ENCODE results near the gene HMGN1. TPM values are rescaled to one million over a fixed set of nuclear protein-coding genes. Genes with fewer than 3 reads are reported as not detected.
"Not testable (repeated sequence)": the region's sequence is repeated elsewhere in the genome, so short reads cannot be mapped to it uniquely, and the experiment has no call there.

Gene HMGN1
- total RNA-seq, 1 experiment from 2014 or later = 391 TPM

DNA sequence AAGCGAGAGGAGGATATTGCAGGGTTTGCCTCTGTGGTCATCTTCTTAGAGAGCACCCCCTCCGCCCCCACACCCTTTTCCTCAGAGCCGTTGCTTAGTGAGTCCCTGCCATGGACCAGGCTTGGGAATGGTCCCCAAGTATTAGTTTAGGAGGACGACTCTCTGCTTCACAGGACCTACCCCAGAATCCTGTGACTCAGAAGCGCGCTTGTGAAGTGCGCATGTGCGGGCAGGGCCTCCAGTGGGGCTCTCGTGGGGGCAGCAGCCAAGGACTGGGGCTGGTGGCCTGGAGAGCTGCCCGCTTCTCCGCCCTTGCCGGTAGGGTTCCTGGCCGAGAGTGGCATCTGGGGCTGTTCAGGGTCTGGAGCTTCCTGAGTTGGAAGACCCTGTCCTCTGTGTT, 37.3 kb upstream of the HMGN1 start:
- H3K27me3 Mint-ChIP-seq (ENCODE audit: insufficient read depth, unreplicated experiment) = no peaks in the 10 kb centered on the region
- Histone ChIP-seq H3K4me1 (peaks cover 4% of the 10 kb centered on the region; the same call in 1 of the 2 replicates), H3K36me3 (ENCODE audit: control insufficient read depth, insufficient read depth, low read length) (no peaks in the 10 kb centered on the region), H3K27me3 (replicated peaks; ENCODE audit: control insufficient read depth, insufficient read depth, low read length) (no peaks in the 10 kb centered on the region), H3K4me3 (ENCODE audit: low read depth, low read length) (peak overlapping the region; percentile 22), H3K9me3 (no peaks in the 10 kb centered on the region)
- DNase-seq = peak in 1 of 2 experiments; percentile 48
- peaks cover 1% of the 10 kb centered on the region for H3K4me1 Mint-ChIP-seq (ENCODE audit: low read depth, unreplicated experiment)
- H3K27ac Mint-ChIP-seq (ENCODE audit: unreplicated experiment) = no peak overlapping the region
- ChIA-PET CTCF (interaction anchor here (2.0 kb wide), 1 partner anchor 13 kb away, joined by 6 read pairs; no protein-coding TSS in a partner anchor), POLR2A (no interaction called here)
- intact Hi-C loops (cut with micrococcal nuclease; ENCODE audit: unreplicated experiment) = loop anchor here (5.0 kb wide), 2 partner anchors 56 to 204 kb away; partner anchors contain the start of gene PSMG1
- peak overlapping the region; percentile 64 for H3K4me3 Mint-ChIP-seq (ENCODE audit: unreplicated experiment)
- TF ChIP-seq, protein P1, sequence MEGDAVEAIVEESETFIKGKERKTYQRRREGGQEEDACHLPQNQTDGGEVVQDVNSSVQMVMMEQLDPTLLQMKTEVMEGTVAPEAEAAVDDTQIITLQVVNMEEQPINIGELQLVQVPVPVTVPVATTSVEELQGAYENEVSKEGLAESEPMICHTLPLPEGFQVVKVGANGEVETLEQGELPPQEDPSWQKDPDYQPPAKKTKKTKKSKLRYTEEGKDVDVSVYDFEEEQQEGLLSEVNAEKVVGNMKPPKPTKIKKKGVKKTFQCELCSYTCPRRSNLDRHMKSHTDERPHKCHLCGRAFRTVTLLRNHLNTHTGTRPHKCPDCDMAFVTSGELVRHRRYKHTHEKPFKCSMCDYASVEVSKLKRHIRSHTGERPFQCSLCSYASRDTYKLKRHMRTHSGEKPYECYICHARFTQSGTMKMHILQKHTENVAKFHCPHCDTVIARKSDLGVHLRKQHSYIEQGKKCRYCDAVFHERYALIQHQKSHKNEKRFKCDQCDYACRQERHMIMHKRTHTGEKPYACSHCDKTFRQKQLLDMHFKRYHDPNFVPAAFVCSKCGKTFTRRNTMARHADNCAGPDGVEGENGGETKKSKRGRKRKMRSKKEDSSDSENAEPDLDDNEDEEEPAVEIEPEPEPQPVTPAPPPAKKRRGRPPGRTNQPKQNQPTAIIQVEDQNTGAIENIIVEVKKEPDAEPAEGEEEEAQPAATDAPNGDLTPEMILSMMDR (IDR thresholded peaks at IDR 0.05; ENCODE audit: insufficient read depth in 1 of 2, low read depth in 1 of 2, low read length in 1 of 2, severe bottlenecking in 1 of 2, unreplicated experiment in 1 of 2) = no peak
- no peaks in the 10 kb centered on the region for H3K9me3 Mint-ChIP-seq (ENCODE audit: unreplicated experiment)
- peaks cover 15% of the 10 kb centered on the region for H3K36me3 Mint-ChIP-seq (ENCODE audit: insufficient read depth, unreplicated experiment)
- no TSS peak for BruUV-seq (replicated peaks)

DNA sequence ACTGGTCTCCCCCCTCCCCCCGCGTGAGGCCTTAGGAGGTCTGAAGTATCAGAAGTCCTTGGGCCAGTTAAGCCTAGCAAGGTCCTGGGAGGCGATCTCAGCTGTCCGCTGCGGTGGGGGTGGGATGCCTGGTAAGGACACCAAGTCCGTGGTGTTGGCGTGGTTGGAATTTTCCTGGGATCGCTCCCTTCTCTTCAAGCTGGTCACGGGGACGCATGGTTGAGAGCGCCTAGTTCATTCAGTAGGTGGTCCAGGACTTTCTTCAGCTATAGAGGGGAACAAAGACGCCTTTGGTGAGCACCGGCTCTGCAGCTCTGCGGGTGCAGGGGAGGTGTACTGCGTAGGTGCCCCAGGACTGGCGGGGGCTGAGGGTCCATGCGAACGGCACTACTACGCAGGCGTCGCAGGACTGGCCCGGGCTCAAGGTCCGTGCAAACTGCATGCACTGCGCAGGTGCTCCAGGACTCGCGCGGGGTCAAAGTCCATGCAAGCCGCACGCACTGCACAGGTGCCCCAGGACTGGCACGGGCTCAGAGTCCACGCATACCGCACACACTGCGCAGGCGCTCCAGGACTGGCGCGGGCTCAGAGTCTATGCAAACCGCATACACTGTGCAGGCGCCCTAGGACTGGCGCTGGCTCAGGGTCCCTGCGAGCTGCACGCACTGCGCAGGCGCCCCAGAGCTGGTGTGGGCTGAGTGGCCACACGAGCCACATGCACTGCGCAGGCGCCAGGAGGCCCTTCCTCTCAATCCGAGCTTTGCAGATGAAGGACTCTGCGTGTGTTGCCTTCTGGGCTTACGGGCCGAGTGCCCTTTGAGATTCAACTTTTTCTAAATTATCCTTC, 36.6 kb upstream of the HMGN1 start:
- Histone ChIP-seq H3K36me3 (ENCODE audit: control insufficient read depth, insufficient read depth, low read length) (no peaks in the 10 kb centered on the region), H3K4me1 (peaks cover 4% of the 10 kb centered on the region; the same call in 1 of the 2 replicates), H3K27me3 (replicated peaks; ENCODE audit: control insufficient read depth, insufficient read depth, low read length) (no peaks in the 10 kb centered on the region), H3K9me3 (no peaks in the 10 kb centered on the region), H3K4me3 (ENCODE audit: low read depth, low read length) (peak overlapping the region; percentile 30)
- POLR2A ChIA-PET = interaction anchor here (0.5 kb wide), 1 partner anchor 404 kb away, joined by 5 read pairs; no protein-coding TSS in a partner anchor
- TF ChIP-seq, protein P1 (IDR thresholded peaks at IDR 0.05; ENCODE audit: insufficient read depth in 1 of 2, low read depth in 1 of 2, low read length in 1 of 2, severe bottlenecking in 1 of 2, unreplicated experiment in 1 of 2) = no peak
- peak; percentile 81 to 91 for DNase-seq
- H3K27ac Mint-ChIP-seq (ENCODE audit: unreplicated experiment) = peak overlapping the region; percentile 45
- CTCF ChIA-PET = interaction anchor here (2.0 kb wide), 1 partner anchor 12 kb away, joined by 6 read pairs; no protein-coding TSS in a partner anchor
- peak overlapping the region; percentile 64 for H3K4me3 Mint-ChIP-seq (ENCODE audit: unreplicated experiment)
- intact Hi-C loops (cut with micrococcal nuclease; ENCODE audit: unreplicated experiment) = loop anchor here (5.0 kb wide), 2 partner anchors 57 to 203 kb away; partner anchors contain the start of gene PSMG1
- no peaks in the 10 kb centered on the region for H3K9me3 Mint-ChIP-seq (ENCODE audit: unreplicated experiment)
- BruUV-seq (replicated peaks) = TSS peak; percentile 75
- H3K4me1 Mint-ChIP-seq (ENCODE audit: low read depth, unreplicated experiment) = peaks cover 7% of the 10 kb centered on the region
- H3K27me3 Mint-ChIP-seq (ENCODE audit: insufficient read depth, unreplicated experiment) = no peaks in the 10 kb centered on the region
- H3K36me3 Mint-ChIP-seq (ENCODE audit: insufficient read depth, unreplicated experiment) = peaks cover 9% of the 10 kb centered on the region

DNA sequence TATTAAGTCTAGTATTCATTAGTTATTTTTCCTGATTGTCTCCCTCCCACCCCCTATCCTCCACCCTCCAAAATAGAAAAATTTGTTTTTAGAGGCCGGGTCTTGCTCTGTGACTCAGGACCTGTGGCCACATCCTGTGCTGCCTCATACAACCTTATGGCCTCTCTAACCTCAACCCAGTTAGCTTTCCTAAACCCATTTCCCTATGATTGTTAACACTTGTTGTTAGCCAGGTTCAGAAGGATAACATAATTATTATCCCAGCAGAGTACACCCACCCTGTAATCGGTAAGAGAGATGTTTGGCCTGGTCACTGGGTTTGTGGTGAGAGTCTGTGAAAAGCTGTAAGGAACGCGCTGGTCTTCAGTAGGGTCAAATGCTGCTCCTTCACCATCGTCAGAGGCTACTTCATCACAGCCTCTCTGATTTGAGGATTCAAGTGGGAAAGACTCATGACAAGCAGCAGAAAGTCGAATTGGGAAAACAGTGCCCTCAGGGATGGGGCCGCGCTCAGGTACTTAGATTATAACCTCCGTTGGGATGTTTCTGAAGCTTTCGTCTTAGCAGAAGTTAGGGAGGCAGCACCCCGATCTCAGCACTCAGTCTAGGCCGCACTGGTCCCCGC, 35.9 kb upstream of the HMGN1 start:
- H3K4me3 ChIP-seq (ENCODE audit: low read depth, low read length) = peak overlapping the region; percentile 30
- peaks cover 6% of the 10 kb centered on the region for H3K36me3 Mint-ChIP-seq (ENCODE audit: insufficient read depth, unreplicated experiment)
- peaks cover 4% of the 10 kb centered on the region; the same call in 1 of the 2 replicates for H3K4me1 ChIP-seq
- POLR2A ChIA-PET = interaction anchor here (0.5 kb wide), 1 partner anchor 53 kb away, joined by 9 read pairs; no protein-coding TSS in a partner anchor
- no peaks in the 10 kb centered on the region for H3K27me3 Mint-ChIP-seq (ENCODE audit: insufficient read depth, unreplicated experiment)
- no peaks in the 10 kb centered on the region for H3K27me3 ChIP-seq (replicated peaks; ENCODE audit: control insufficient read depth, insufficient read depth, low read length)
- H3K36me3 ChIP-seq (ENCODE audit: control insufficient read depth, insufficient read depth, low read length) = no peaks in the 10 kb centered on the region
- intact Hi-C loops (cut with micrococcal nuclease; ENCODE audit: unreplicated experiment) = loop anchor here (5.0 kb wide), 2 partner anchors 58 to 202 kb away; partner anchors contain the start of gene PSMG1
- peak overlapping the region; percentile 45 for H3K27ac Mint-ChIP-seq (ENCODE audit: unreplicated experiment)
- peak overlapping the region; percentile 64 for H3K4me3 Mint-ChIP-seq (ENCODE audit: unreplicated experiment)
- CTCF ChIA-PET = interaction anchor here (2.0 kb wide), 1 partner anchor 11 kb away, joined by 6 read pairs; no protein-coding TSS in a partner anchor
- no peaks in the 10 kb centered on the region for H3K9me3 ChIP-seq
- H3K9me3 Mint-ChIP-seq (ENCODE audit: unreplicated experiment) = no peaks in the 10 kb centered on the region
- TF ChIP-seq, protein P1 (IDR thresholded peaks at IDR 0.05; ENCODE audit: insufficient read depth in 1 of 2, low read depth in 1 of 2, low read length in 1 of 2, severe bottlenecking in 1 of 2, unreplicated experiment in 1 of 2) = no peak
- no peak for DNase-seq
- BruUV-seq (replicated peaks) = no TSS peak
- peaks cover 7% of the 10 kb centered on the region for H3K4me1 Mint-ChIP-seq (ENCODE audit: low read depth, unreplicated experiment)

DNA sequence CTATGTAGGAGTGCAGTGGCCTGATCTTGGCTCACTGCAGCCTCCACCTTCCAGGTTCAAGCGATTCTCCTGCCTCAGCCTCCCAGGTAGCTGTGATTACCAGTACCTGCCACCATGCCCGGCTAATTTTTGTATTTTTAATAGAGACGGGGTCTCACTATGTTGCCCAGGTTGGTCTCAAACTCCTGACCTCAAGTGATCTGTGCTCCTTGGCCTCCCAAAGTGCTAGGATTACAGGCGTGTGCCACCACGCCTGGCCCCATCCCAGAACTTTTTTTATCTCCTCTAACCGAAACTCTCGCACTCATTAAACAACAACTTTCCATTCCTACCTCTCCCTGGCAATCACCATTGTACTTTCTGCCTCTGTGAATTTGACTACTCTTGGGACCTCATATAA, 33.2 kb upstream of the HMGN1 start:
- POLR2A ChIA-PET; intact Hi-C loops (cut with micrococcal nuclease; ENCODE audit: unreplicated experiment); H3K9me3 Mint-ChIP-seq (ENCODE audit: unreplicated experiment); H3K27me3 Mint-ChIP-seq (ENCODE audit: insufficient read depth, unreplicated experiment); H3K36me3 ChIP-seq (ENCODE audit: control insufficient read depth, insufficient read depth, low read length); H3K36me3 Mint-ChIP-seq (ENCODE audit: insufficient read depth, unreplicated experiment); DNase-seq; CTCF ChIA-PET; H3K4me1 Mint-ChIP-seq (ENCODE audit: low read depth, unreplicated experiment); BruUV-seq (replicated peaks); H3K4me3 ChIP-seq (ENCODE audit: low read depth, low read length); H3K9me3 ChIP-seq; H3K27me3 ChIP-seq (replicated peaks; ENCODE audit: control insufficient read depth, insufficient read depth, low read length); H3K4me1 ChIP-seq; H3K27ac Mint-ChIP-seq (ENCODE audit: unreplicated experiment): not testable (repeated sequence)
- peak overlapping the region; percentile 31 for H3K4me3 Mint-ChIP-seq (ENCODE audit: unreplicated experiment)

All from Caco-2 (cell line).